Stimulated activated CD8-positive, alpha-beta memory T cell treated with anti-CD3 and anti-CD28 coated beads, Interleukin-12 subunit alpha, Interleukin-12 subunit beta, amount 100 ng/mL, for 4 hours (primary cell): Measurements from ENCODE around the gene IGFL1.
A peak's percentile ranks its signal among the peaks of the same experiment; 100 is the strongest.
"Not testable (repeated sequence)": the region's sequence is repeated elsewhere in the genome, so short reads cannot be mapped to it uniquely, and the experiment has no call there.

Source experiments
- DNase-seq: peaks from one replicate; pipeline ENCODE4 v3.0.0-alpha.2; 2020; ENCODE audit warnings: low read depth

The IGFL1 gene

DNA sequence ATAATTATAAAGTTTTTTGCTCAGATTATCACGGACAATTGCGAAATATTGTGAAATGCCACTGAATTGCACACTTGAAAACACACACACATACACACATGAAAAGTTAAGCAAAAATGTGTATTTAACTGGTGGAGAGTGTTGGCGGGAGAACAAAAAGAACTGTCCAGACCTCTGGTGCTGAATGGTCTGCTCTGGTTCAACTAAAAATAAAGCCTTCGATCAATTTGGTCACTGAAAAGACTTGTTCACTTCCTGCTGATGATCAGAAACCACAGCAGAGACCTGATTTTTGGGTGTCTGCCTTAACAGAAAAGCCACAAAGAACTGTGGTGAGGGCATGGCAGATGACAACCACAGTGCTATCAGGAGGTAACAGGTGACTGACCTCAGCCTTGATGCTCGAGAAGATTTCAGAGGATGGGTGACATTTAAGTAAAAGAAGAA lies 4.0 kb upstream of the IGFL1 start:
- DNase-seq = no peak

DNA sequence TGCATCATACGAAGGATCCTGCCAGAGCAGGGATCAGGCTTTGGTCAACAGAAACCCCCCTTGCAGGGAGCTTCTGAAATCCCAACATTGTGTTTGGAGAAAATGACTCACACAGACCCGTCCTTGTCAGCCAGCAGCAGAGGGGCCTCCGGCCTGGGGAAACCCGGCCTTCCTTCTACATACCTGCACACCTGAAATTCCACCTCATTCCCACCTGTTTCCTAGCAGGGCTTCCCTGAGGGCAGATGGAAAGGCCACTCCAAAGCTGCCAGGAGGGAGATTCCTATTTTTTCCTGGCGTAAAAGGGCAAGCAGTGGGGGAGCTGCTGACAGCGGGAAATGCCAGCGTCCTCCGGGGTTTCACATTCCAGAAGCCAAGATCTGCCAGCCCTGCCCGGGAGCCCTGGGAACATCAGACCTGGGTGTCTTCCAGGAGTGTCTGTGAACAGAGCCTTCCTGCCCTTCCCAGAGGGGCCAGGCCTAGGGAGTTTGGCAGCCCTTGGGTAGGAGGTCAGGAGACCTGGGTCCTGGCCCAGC lies 3.0 kb upstream of the IGFL1 start:
- no peak for DNase-seq

DNA sequence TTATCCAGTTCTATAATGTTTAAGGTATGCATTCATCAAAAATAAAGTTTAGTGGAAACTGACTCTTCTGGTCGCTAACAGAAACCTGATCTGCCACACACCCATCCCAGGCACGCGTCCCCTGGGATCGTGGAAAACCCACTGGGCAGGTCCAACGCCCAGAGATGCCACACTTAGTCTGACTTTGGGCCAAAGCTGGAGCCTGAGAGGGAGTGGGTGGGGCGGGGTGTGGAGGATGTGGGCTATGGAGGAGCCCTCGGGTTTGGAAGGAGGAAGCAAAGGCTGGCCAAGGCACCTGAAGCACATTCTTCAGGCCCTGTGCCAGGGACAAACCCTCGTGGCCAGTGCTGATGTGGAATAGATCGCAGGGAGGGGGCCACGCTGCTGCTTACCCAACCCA lies 2.5 kb downstream of the IGFL1 start:
- no peak for DNase-seq

DNA sequence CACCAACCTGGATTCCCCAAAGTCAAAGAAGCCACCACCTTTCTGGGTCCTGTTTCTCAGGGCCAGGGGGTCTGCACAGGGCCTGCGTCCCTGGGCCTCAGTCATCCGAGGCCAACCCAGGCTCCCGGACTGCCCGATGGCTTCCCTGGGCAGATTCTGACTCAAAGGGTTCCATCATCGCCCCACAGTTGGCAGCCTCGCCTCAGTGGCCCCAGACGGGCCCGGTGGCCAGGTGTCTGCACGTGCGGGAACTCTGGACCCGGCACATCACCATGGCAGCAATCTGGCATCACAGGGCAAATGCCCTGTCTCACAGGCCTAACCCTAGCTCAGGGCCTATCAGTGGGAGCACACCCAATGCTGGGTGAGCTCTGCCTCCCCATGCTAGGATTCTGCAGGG lies 2.9 kb downstream of the IGFL1 start:
- no peak for DNase-seq

DNA sequence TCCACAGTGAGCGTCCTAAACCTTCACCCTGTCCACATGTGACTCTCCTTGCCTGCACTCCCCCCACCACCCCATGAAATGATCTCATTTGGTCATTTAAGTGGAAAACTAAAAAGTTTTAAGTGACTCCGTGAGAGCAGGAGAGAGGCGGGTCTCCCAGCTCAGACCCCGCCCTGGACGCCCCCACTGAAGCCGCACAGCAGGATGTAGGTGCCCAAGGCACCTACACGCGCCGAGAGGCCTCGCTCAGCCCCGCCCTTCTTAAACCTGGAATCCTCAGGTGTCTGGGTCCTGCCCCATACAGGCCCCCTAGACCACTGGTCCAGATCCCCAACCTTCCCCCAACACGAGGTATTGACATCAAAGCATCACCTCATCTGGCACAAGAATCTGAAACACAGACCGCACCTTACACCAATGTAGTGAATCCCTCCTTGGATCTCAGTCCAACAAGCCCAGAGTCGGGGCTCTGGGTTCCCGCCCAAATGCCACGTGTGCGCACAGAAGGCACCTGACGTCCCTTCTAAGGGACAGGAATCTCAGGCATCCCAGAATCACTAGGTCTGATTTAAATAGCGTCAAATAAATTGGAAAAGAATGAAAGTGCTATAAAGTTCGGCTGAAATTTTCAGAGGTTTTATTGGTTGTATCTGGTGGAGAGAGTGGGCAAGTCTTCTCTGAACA lies 3.5 kb downstream of the IGFL1 start:
- DNase-seq = no peak

DNA sequence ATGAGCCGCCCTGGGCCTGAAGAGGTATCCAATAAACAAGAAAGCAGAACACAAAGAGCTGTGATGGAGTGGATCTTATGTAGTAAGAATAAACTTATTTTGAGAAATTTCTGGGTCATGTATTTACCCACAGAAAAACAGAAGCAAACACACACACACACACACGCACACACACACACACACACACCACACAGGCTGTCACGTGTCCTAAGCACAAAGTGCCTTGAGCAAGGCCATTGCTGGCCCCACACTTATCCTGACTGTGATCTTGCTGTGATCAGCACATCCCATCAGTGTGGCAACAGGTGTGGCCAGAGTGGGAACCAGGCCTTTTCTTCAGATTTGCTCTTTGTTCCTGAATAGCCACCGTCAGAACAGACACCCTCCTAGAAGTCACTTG lies 4.3 kb downstream of the IGFL1 start:
- not testable (repeated sequence) for DNase-seq

DNA sequence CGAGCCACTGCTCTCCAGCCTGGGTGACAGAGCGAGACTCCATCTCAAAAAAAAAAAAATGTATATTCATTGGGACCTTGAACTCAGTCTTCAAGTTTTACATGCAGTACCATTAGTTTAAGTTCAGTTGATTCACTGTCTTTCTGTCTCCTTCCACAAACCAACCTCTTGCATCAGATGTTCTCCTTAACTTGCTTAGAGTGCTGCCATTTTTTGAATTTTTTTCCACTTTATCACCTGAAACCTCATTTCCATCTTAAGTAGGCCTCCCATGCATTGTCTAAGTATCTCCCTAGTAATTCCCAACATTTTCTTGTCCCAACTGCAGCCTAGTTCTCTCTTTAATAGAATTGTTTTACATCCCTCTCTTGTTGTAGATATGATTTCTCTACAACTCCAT lies 8.6 kb downstream of the IGFL1 start:
- DNase-seq = not testable (repeated sequence)

DNA sequence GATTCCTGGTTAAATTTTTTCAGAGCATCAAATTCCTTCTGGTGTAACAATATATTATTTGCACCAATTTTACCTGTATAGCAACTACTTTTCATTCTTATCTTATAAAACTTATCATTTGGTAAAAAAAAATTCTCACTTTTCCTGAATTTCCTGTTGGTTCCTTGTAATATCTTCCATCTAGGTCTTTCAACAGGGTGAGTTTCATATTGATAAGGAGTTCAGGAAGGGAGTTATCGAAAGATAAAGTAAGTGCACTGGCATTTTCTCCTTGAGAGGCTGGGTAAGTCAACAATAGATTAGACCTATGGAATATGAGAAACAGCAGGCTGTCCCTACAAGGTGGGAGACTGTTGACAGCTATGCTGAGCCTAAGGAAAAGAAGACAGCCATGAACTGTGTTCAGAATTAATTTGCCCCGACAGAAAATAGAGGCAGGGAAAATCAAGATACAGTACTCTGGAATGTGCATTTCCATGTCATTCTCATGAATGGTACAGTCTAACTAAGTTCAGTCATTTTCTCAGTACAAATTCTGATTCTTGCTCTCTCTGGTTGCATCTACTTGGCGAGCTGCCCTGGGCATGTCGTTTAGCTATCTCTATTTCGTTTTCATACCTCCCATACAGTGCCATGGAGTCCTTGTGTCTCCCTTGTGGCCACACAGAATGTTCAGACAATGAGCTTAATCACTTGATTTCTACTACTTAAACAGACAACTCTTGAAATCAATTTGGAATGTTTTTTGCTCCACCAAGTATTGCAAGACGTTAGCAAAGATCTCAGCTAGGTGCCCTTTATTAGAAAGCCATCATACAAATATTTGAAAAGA lies 9.9 kb downstream of the IGFL1 start:
- no peak for DNase-seq

DNA sequence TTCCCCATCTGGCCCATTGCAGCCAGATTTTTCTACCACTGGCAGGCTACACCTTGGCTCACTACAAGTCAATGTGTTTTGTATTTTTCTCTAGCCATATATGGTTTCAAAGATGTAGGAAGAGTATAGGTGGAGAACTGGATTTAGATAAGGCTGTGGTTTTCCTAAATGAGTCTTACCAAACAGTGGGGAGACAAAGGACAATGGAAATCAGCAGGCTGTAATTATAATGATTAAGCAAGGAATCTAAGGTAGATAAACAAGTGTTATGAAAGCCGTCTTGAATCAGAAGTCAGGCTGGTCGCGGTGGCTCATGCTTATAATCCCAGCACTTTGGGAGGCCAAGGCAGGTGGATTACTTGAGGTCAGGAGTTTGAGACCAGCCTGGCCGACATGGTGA lies 11.2 kb downstream of the IGFL1 start:
- DNase-seq = no peak

DNA sequence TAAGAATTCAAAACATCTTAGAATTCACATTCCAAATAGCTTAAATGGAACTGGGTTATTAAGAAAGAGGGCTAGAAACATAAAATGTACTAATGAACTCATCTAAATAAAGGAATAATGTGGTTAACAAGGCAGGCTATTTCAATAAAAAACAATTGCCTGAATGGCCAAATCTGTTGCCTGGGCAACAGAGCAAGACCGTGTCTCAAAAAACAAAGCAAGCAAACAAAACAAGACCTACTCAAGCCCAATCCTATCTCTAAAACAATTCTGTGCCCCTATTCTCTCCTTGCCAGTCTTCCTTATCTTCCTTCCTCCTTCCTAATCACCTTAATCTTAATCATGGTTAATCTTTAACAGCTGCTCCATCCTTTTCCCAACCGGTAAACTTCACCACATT lies 12.1 kb downstream of the IGFL1 start:
- no peak for DNase-seq

DNA sequence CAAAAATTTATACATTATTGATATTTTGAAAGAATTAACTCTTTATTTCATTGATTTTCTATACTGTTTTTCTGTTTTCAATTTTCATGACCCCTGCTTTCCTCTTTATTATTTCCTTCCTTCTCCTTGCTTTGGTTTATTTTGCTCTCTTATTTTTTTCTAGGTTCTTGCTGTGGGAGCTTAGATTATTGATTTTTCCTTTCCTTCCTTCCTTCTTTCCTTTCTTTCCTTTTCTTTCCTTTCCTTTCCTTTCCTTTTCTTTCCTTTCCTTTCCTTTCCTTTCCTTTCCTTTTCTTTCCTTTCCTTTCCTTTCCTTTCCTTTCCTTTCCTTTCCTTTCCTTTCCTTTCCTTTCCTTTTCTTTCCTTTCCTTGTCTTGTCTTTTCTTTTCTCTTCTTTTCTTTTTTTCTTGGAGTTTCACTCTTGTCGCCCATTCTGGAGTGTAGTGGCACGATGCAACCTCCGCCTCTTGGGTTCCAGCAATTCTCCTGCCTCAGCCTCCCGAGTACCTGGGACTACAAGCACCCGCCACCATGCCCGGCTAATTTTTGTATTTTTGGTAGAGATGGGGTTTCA lies 13.6 kb downstream of the IGFL1 start:
- not testable (repeated sequence) for DNase-seq

DNA sequence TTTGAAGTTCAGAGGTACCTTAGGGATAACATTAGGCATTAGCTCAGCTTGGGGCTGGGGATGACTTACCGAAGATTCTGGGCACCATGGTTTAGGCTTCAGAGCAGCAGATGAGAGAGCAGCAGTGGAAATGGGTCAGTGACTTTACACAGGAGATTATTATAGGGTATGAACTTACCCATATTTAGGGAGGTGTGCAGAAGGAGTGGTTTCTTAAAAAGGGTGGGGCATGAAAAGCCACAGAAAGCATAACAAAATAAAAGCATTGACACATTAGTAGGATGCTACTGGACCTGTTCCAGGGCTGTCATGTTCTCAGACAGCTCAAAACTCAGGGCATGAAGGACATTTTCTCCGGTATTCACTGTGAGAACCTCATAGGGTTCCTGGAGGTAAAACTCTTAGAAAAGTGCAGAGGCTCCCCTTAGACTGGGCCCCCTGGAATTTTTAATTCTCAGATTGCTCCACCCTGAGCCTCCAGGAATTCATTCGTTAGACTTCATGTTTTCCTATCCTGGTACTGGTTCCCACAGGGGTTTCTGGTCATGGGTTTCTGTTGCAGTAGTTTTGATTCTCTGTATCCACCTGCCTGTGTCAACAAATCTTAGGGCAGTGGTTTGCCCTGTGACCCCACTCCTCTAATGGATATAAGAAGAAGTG lies 20.7 kb downstream of the IGFL1 start:
- no peak for DNase-seq

DNA sequence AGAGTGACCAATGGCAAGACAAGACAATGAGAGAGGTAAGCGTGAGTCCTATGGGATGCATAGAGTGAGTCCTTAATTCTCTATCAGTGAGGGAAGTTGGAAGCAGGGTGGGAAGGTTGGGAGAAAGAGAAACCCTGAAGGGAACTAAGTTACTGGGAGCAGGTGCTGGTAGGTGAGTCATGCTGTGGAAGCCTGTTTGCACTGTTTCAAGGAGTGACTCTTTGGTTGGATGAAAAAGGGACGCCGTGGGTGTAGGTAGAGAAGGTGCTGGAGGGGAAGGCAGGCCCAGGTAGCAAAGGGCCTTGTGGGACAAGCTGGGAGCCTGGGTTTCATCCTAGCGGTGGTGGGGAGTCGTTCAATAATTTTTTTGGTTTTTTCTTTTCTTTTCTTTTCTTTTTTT lies 21.9 kb downstream of the IGFL1 start:
- DNase-seq = no peak

DNA sequence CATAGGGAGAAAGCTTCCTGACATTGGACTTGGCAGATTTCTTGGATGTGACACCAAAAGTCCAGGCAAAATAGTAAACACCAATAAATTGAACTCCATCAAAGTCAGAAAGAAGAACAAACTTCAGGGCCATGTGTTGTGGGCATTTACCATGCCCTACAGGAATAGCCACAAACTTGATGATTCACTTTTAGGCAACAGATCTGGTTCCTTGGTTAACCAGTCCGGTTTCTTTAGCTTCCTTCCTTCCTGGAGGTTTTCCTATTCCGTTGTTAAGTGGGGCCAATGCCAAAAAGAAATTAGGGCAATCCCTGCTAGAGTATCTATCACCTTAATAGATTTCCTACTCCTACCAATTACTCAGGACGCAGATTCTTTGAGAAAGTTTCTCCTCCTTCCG lies 25.2 kb downstream of the IGFL1 start:
- no peak for DNase-seq

DNA sequence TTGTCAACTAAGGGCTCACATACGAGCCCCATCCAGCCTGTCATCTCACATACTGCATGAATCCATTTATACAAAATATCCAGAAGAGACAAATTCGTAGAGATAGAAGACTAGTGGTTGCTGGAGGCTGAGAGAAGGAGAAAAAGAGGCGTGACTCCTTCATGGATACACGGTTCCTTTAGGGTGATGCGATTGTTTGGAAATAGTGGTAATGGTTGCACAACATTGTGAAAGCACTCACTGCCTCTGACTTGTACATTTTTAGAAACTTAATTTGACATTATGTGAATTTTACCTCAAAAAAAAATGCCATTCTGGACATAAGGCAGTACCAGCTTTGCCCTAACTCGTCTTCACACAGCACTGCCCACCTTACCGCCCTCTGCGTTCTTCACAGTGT lies 27.3 kb downstream of the IGFL1 start:
- DNase-seq = no peak

DNA sequence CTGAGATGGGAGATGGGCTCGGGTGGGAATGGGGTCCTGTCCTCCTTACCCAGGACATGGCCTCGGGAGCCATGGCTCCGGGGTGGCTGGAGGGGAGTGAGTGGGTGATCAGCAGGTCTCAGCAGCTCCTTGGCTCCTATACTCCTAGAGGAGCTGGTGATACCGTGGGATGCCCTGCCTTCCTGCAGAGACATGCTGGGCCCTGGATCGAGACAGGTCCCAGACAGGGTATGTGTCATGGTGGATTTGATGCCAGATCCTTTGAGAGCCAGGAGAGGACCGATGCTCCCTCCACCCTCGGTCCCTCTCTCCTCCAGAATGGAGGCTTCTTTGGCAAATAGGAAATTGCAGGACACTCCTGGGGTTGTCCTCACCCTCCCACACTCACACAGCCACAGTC lies 32.0 kb downstream of the IGFL1 start:
- DNase-seq = not testable (repeated sequence)

DNA sequence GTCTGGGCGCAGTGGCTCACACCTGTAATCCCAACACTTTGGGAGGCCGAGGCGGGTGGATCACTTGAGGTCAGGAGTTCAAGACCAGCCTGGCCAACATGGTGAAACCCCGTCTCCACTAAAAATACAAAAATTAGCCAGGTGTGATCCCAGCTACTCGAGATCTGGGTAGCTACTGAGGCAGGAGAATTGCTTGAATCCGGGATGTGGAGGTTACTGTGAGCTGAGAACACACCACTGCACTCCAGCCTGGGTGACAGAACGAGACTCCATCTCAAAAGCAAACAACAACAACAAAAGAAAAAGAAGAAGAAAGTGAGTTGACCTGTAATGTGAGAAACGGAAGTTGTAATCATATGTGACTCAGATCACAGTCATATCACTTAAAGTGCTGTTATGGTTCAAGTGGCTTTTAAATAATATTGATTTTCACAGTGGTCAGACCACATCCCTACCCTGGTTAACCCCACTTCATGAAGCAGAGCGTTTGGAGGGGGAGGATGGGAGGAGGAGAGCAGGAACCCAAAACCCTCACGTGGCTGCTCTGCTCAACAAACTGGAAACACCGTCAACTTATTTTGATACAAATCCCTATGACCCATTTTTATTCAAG lies 33.2 kb downstream of the IGFL1 start:
- DNase-seq = peak; percentile 25

DNA sequence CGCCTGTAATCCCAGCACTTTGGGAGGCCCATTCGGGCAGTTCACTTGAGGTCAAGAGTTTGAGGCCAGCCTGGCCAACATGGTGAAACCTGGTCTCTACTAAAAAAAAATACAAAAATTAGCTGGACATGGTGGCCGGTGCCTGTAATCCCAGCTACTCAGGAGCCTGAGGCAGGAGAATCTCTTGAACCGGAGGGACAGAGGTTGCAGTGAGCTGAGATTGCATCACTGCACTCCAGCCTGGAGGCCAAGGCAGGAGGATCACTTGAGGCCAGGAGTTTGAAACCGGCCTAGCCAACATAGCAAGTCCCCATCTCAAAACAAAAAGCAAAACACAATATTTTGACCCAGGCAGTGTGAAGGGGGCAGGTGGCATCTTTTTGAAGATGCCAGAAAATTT lies 35.3 kb downstream of the IGFL1 start:
- DNase-seq = not testable (repeated sequence)

DNA sequence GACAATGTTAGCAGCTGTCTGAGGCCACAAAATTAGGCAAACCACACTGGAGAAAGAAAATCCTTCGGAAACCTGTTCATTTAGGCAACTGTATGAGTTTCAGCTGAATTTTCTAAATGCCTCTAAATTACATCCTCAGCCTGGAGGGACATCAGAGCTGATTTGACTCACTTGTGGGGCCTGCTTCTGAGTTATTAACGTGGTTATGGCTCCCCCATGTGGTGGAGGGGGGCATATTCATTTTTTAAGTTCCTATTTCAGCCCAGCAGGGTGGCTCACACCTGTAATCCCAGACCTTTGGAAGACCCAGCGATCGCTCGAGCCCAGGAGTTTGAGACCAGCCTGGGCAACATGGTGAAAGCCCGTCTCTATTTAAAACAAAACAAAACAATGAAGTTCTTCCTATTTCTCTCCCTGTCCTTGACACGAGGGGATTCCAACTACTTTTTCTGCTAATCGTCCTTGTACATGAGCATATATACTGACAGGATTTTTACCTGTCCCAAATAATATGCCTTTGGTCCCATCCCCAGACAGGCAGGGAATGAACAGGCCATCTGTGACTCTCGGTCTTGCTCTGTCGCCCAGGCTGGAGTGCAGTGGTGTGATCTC lies 35.8 kb downstream of the IGFL1 start:
- DNase-seq = peak; percentile 24

DNA sequence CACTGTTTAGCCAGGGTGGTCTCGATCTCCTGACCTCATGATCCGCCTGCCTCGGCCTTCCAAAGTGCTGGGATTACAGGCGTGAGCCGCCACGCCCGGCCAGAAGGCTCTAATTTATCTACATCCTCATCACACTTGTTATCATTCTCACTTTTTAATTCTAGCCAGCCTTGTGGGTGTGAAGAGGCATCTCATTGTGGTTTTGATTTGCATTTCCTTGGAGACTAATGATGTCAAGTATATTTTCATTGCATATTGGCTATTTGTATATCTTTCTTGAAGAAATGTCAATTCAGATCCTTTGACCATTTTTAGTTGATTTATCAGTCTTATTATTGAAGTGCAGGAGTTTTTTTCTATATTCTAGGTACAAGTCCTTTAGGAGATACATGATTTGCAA lies 39.6 kb downstream of the IGFL1 start:
- DNase-seq = no peak

DNA sequence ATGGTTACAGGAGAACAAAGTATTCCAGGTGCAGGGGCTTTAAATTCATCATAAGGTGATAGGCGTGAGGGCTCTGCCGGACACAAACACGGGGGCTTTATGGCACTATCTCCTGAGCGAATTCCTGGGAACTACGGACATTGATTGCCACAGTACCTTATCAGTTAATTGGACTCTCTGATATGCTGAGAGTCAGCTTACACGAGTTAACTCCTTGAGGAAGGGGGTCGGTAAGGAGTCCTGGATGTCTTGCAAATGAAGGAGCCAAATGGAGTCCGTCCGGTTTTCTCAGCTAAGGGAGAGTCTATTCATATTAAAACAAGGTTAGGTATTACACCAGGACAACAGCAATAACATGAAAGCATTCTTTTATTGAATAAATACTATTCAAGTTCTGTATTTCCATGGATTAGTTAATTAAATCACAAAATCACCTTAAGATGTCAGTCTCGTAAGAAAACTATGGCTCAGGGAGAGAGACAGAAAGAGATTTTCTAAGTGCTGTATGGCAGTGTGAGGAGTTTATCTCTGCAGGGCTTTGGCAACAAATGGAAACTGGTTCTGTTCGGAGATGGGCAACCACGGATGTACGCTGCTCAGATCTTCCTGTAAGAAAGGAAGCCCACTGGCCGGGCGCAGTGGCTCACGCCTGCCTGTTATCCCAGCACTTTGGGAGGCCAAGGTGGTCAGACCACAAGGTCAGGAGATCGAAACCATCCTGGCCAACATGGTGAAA lies 41.1 kb downstream of the IGFL1 start:
- DNase-seq = no peak
